ENCODE measurements around the gene TSNAXIP1. TPM values are rescaled to one million over a fixed set of nuclear protein-coding genes. Genes with fewer than 3 reads are reported as not detected.

TSNAXIP1 gene
- total and polyA plus RNA-seq, 9 of the 15 experiments (the other 6 are each of a cell fraction or from before 2014, with no cell fraction given), result 0.03 to 0.24 (median 0.11) TPM; not detected in 4

DNA sequence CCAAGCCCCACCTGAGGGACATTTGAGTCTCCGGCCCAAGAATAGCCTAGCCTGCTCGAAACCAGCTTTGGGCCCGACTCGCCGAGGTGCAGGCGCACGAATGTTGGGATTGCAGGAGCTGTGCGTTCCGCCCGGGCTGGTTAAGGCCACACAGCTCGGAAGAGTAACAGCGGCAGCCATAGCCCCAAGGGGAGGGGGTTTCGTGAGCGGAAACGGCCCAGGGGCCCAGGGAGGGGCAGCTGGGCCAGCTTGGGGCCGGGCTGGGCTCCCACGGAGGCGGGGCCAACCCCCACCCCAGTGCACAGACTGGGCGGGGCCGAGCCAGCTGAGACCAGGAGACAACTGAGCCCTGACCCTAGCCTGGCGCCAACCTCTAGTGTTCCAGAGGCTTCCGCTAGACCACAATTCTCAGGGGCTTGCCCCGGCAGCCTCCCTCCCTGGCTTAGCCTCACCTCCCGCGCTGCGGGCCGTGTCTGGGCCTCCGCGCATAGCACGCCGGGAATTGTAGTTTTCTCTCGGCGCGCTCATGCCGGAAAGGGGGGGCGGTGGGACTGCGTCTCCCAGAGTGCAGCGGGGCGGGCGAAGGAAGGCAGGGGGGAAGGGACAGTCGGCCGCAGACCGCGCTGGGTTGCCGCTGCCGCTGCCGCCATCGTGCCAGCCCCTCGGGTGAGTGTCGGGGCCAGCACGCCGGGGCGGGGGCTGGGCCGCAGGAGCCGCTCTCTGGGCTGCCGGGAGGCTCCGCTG is 39.8 kb downstream of the TSNAXIP1 start, which contains the start of gene NUTF2 (continued):
- TF ChIP-seq, protein P1, sequence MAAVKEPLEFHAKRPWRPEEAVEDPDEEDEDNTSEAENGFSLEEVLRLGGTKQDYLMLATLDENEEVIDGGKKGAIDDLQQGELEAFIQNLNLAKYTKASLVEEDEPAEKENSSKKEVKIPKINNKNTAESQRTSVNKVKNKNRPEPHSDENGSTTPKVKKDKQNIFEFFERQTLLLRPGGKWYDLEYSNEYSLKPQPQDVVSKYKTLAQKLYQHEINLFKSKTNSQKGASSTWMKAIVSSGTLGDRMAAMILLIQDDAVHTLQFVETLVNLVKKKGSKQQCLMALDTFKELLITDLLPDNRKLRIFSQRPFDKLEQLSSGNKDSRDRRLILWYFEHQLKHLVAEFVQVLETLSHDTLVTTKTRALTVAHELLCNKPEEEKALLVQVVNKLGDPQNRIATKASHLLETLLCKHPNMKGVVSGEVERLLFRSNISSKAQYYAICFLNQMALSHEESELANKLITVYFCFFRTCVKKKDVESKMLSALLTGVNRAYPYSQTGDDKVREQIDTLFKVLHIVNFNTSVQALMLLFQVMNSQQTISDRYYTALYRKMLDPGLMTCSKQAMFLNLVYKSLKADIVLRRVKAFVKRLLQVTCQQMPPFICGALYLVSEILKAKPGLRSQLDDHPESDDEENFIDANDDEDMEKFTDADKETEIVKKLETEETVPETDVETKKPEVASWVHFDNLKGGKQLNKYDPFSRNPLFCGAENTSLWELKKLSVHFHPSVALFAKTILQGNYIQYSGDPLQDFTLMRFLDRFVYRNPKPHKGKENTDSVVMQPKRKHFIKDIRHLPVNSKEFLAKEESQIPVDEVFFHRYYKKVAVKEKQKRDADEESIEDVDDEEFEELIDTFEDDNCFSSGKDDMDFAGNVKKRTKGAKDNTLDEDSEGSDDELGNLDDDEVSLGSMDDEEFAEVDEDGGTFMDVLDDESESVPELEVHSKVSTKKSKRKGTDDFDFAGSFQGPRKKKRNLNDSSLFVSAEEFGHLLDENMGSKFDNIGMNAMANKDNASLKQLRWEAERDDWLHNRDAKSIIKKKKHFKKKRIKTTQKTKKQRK (IDR thresholded peaks at IDR 0.05; ENCODE audit: borderline replicate concordance, low read depth, low read length), result no peak
- peak; percentile 43 for TF ChIP-seq TAF9B (IDR thresholded peaks at IDR 0.05; ENCODE audit: partially characterized antibody)
- TF ChIP-seq KAT7 (CRISPR knock-in tag; IDR thresholded peaks at IDR 0.05; ENCODE audit: borderline replicate concordance), result no peak
- TF ChIP-seq BCOR (IDR thresholded peaks at IDR 0.05), result no peak
- TF ChIP-seq FOXP1 (CRISPR knock-in tag; IDR thresholded peaks at IDR 0.05), result peak; percentile 81
- no peak for TF ChIP-seq CBX2 (IDR thresholded peaks at IDR 0.05; ENCODE audit: insufficient read depth, low read length, poor library complexity, severe bottlenecking)
- TF ChIP-seq, protein P2, sequence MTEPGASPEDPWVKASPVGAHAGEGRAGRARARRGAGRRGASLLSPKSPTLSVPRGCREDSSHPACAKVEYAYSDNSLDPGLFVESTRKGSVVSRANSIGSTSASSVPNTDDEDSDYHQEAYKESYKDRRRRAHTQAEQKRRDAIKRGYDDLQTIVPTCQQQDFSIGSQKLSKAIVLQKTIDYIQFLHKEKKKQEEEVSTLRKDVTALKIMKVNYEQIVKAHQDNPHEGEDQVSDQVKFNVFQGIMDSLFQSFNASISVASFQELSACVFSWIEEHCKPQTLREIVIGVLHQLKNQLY (CRISPR knock-in tag; conservative IDR thresholded peaks at IDR 0.05), result no peak
- TF ChIP-seq CREB1 (IDR thresholded peaks at IDR 0.05), result peak; percentile 76
- peak; percentile 83 for TF ChIP-seq CREB1 (CRISPR knock-in tag; IDR thresholded peaks at IDR 0.05)
- no peak for TF ChIP-seq ARHGAP35 (IDR thresholded peaks at IDR 0.05; ENCODE audit: partially characterized antibody)
- TF ChIP-seq ZKSCAN3 (CRISPR knock-in tag; IDR thresholded peaks at IDR 0.05), result no peak
- TF ChIP-seq, protein P3, sequence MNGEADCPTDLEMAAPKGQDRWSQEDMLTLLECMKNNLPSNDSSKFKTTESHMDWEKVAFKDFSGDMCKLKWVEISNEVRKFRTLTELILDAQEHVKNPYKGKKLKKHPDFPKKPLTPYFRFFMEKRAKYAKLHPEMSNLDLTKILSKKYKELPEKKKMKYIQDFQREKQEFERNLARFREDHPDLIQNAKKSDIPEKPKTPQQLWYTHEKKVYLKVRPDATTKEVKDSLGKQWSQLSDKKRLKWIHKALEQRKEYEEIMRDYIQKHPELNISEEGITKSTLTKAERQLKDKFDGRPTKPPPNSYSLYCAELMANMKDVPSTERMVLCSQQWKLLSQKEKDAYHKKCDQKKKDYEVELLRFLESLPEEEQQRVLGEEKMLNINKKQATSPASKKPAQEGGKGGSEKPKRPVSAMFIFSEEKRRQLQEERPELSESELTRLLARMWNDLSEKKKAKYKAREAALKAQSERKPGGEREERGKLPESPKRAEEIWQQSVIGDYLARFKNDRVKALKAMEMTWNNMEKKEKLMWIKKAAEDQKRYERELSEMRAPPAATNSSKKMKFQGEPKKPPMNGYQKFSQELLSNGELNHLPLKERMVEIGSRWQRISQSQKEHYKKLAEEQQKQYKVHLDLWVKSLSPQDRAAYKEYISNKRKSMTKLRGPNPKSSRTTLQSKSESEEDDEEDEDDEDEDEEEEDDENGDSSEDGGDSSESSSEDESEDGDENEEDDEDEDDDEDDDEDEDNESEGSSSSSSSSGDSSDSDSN (IDR thresholded peaks at IDR 0.05; ENCODE audit: borderline replicate concordance in 1 of 2, low read depth in 2 of 2, low read length in 2 of 2), result 0 out of 4 replicates have a peak, but pooled peaks of 1 of the 2 experiments have one; percentile 70
- peak; percentile 43; the same call in 1 of the 2 replicates for TF ChIP-seq POLR2AphosphoS5 (IDR thresholded peaks at IDR 0.05; ENCODE audit: control insufficient read depth, insufficient read depth, low read depth, low read length)
- TF ChIP-seq ZNF644 (tag; IDR thresholded peaks at IDR 0.05; ENCODE audit: low read depth), result peak; percentile 89
- peak; percentile 96 for TF ChIP-seq CXXC5 (CRISPR knock-in tag; IDR thresholded peaks at IDR 0.05)
- TF ChIP-seq, protein P4, sequence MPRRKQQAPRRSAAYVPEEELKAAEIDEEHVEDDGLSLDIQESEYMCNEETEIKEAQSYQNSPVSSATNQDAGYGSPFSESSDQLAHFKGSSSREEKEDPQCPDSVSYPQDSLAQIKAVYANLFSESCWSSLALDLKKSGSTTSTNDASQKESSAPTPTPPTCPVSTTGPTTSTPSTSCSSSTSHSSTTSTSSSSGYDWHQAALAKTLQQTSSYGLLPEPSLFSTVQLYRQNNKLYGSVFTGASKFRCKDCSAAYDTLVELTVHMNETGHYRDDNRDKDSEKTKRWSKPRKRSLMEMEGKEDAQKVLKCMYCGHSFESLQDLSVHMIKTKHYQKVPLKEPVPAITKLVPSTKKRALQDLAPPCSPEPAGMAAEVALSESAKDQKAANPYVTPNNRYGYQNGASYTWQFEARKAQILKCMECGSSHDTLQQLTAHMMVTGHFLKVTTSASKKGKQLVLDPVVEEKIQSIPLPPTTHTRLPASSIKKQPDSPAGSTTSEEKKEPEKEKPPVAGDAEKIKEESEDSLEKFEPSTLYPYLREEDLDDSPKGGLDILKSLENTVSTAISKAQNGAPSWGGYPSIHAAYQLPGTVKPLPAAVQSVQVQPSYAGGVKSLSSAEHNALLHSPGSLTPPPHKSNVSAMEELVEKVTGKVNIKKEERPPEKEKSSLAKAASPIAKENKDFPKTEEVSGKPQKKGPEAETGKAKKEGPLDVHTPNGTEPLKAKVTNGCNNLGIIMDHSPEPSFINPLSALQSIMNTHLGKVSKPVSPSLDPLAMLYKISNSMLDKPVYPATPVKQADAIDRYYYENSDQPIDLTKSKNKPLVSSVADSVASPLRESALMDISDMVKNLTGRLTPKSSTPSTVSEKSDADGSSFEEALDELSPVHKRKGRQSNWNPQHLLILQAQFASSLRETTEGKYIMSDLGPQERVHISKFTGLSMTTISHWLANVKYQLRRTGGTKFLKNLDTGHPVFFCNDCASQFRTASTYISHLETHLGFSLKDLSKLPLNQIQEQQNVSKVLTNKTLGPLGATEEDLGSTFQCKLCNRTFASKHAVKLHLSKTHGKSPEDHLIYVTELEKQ (CRISPR knock-in tag; IDR thresholded peaks at IDR 0.05), result no peak

Data from K562 (cell line).